ENCODE measurements around the gene FKBP14. TPM values are rescaled to one million over a fixed set of nuclear protein-coding genes. Genes with fewer than 3 reads are reported as not detected.

Gene FKBP14
- polyA plus RNA-seq, 3 donors = 0.43 to 1.9 (median 1.1) TPM

- H3K27ac ChIP-seq (ENCODE audit: low read depth in 1 of 2, low read length in 2 of 2) = no peak overlapping the region
- no peak overlapping the region for H2AFZ ChIP-seq (ENCODE audit: insufficient read depth, low read depth, low read length, poor library complexity, severe bottlenecking)
- Mint-ChIP-seq H3K9me3 (peaks cover 0 to 1% (median 0%) of the 10 kb centered on the region in 7 donors), H3K4me1 (no peaks in the 10 kb centered on the region), H3K4me3 (no peak overlapping the region), H3K36me3 (peaks cover 6 to 21% of the 10 kb centered on the region in 2 donors), H3K27me3 (ENCODE audit: low read depth in 3 of 3) (no peaks in the 10 kb centered on the region), H3K27ac (no peak overlapping the region)
- H3K9me3 ChIP-seq (replicated peaks in 1 of 2; ENCODE audit: control insufficient read depth in 1 of 2, insufficient read depth in 1 of 2, low read length in 2 of 2) = no peaks in the 10 kb centered on the region
- H3K36me3 ChIP-seq (replicated peaks in 1 of 2; ENCODE audit: control insufficient read depth in 1 of 2, insufficient read depth in 2 of 2, low read length in 2 of 2) = peaks cover 6 to 29% of the 10 kb centered on the region in 2 donors
- DNase-seq = no peak
- 100% methylated on average over 5 of the region's 6 CpGs for WGBS (ENCODE audit: insufficient coverage)
- H3K4me1 ChIP-seq (ENCODE audit: control insufficient read depth in 1 of 2, insufficient read depth in 2 of 2, low read length in 2 of 2) = no peaks in the 10 kb centered on the region
- H3K4me3 ChIP-seq (replicated peaks in 1 of 3; ENCODE audit: low read depth in 2 of 3, low read length in 3 of 3) = no peak overlapping the region
- no peaks in the 10 kb centered on the region for H4K20me1 ChIP-seq (ENCODE audit: insufficient read depth, low read length)
- H3K79me2 ChIP-seq (ENCODE audit: insufficient read depth, low read length) = no peaks in the 10 kb centered on the region
- H3K9ac ChIP-seq (ENCODE audit: insufficient read depth, low read length, poor library complexity, severe bottlenecking) = no peak overlapping the region
- TF ChIP-seq, protein P1, sequence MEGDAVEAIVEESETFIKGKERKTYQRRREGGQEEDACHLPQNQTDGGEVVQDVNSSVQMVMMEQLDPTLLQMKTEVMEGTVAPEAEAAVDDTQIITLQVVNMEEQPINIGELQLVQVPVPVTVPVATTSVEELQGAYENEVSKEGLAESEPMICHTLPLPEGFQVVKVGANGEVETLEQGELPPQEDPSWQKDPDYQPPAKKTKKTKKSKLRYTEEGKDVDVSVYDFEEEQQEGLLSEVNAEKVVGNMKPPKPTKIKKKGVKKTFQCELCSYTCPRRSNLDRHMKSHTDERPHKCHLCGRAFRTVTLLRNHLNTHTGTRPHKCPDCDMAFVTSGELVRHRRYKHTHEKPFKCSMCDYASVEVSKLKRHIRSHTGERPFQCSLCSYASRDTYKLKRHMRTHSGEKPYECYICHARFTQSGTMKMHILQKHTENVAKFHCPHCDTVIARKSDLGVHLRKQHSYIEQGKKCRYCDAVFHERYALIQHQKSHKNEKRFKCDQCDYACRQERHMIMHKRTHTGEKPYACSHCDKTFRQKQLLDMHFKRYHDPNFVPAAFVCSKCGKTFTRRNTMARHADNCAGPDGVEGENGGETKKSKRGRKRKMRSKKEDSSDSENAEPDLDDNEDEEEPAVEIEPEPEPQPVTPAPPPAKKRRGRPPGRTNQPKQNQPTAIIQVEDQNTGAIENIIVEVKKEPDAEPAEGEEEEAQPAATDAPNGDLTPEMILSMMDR (IDR thresholded peaks at IDR 0.05) = no peak
- intact Hi-C loops (cut with micrococcal nuclease) = no loop called here
- no peak overlapping the region for H3K4me2 ChIP-seq (replicated peaks; ENCODE audit: extremely low read depth, low read length, poor library complexity, severe bottlenecking)
- no peaks in the 10 kb centered on the region for H3K27me3 ChIP-seq (ENCODE audit: control insufficient read depth in 2 of 2, insufficient read depth in 2 of 2, low read length in 2 of 2)
Measured at GRCh38 chr7:30010021-30010420, 16.5 kb downstream of the FKBP14 start.

DNA sequence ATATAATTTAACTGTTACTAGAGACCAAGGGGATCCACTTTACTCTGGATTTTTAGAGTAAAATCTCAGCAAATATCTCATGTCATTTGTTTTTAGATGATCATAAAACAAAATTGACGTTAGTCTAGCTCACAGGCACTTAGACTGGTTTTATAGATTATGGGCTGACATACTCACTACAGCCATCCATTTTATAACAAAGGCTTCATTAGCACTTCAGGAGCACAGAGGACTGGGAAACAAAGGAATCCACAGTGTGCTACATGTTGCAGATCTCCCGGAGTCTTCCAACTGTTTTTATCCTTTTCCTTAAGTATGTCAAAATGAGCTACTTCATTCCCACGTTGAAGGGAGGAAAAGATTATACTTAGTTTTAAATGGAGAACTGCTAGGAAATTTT is 21.0 kb downstream of the FKBP14 start:
- intact Hi-C loops (cut with micrococcal nuclease) = no loop called here
- Mint-ChIP-seq H3K9me3 (peaks cover 0 to 1% (median 0%) of the 10 kb centered on the region in 7 donors), H3K4me3 (no peak overlapping the region), H3K27ac (no peak overlapping the region), H3K27me3 (ENCODE audit: low read depth in 3 of 3) (no peaks in the 10 kb centered on the region), H3K4me1 (peaks cover 3% of the 10 kb centered on the region), H3K36me3 (peaks cover 0 to 4% of the 10 kb centered on the region in 2 donors)
- no CpG with 5 or more reads among the region's 3 CpGs for WGBS (ENCODE audit: insufficient coverage)
- H4K20me1 ChIP-seq (ENCODE audit: insufficient read depth, low read length) = no peaks in the 10 kb centered on the region
- H3K9ac ChIP-seq (ENCODE audit: insufficient read depth, low read length, poor library complexity, severe bottlenecking) = no peak overlapping the region
- H3K79me2 ChIP-seq (ENCODE audit: insufficient read depth, low read length) = no peaks in the 10 kb centered on the region
- H3K4me1 ChIP-seq (ENCODE audit: control insufficient read depth in 1 of 2, insufficient read depth in 2 of 2, low read length in 2 of 2) = no peaks in the 10 kb centered on the region
- H3K4me2 ChIP-seq (replicated peaks; ENCODE audit: extremely low read depth, low read length, poor library complexity, severe bottlenecking) = no peak overlapping the region
- H2AFZ ChIP-seq (ENCODE audit: insufficient read depth, low read depth, low read length, poor library complexity, severe bottlenecking) = no peak overlapping the region
- TF ChIP-seq, protein P1 (IDR thresholded peaks at IDR 0.05) = no peak
- H3K27ac ChIP-seq (ENCODE audit: low read depth in 1 of 2, low read length in 2 of 2) = no peak overlapping the region
- no peaks in the 10 kb centered on the region for H3K36me3 ChIP-seq (replicated peaks in 1 of 2; ENCODE audit: control insufficient read depth in 1 of 2, insufficient read depth in 2 of 2, low read length in 2 of 2)
- no peaks in the 10 kb centered on the region for H3K27me3 ChIP-seq (ENCODE audit: control insufficient read depth in 2 of 2, insufficient read depth in 2 of 2, low read length in 2 of 2)
- no peak for DNase-seq
- no peaks in the 10 kb centered on the region for H3K9me3 ChIP-seq (replicated peaks in 1 of 2; ENCODE audit: control insufficient read depth in 1 of 2, insufficient read depth in 1 of 2, low read length in 2 of 2)
- H3K4me3 ChIP-seq (replicated peaks in 1 of 3; ENCODE audit: low read depth in 2 of 3, low read length in 3 of 3) = no peak overlapping the region
